NCI-H2029 (cell line): ENCODE results near the gene UNC13D.

Experiments
- DNase-seq: peaks from one replicate; lab custom pipeline; 2025; lab: John Stamatoyannopoulos, UW

The UNC13D gene

DNA sequence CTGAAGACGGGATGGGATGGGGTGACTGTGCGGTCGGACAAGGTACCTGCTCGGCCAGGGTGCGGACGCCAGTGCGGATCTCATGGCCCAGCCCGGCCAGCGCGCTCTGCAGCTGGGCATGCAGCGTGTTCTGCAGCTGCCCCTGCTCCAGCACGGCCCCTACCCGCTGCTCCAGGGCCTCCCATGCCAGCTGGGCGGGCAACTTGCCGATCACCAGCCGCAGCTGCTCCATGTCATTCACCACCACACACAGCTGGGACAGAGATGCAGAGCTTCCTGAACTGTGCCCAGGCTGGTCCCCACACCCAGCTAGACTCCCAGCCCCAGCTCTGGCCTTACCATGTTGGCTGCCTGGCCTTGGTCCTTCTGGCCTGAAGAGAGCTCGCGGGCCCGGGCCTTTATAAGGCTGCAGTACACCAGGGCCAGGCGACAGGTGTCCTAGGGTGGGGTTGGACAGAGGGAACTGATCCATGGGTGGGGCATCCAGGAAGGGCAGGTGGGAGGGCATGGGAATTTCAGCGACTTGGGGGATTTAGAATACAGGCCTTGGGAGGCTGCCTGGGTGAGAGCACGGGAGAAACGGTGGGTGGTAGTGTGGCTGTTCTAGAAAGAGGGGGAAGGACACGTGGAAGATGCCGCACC is 9.8 kb downstream of the UNC13D start:
- no peak for DNase-seq

DNA sequence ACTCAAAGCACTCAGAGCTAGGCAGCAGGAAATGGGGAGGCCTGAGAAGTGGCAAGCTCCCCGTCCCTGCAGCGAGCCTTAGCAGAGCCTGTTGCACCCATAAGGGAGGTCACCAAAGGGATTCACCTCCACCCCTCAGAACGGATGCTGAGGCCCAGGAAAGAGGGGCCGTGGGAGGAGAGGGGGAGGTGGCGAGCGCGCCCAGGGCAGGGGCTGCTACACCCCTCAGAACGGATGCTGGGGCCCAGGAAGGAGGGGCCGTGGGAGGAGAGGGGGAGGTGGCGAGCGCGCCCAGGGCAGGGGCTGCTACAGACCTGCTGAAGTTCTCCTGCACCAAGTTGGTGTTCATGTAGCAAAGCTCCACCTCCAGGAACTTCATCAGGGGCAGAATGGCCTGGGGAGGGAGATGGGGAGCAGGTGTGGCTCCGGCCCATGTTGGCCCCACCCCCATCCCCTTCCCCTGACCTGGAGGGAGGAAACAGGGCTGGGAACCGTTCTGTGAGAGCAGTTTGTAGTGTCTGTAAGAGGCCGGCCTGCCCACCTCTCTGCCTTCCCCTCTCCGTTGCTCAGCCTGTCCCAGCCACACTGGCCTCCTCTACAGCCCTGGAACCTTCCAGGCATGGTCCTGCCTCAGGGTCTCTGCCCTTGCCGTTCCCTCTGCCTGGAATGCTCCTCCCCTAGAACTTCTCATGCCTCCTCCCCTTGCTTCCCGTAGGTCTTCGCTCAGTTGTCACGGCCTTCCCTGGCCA is 11.4 kb downstream of the UNC13D start:
- DNase-seq, result no peak

DNA sequence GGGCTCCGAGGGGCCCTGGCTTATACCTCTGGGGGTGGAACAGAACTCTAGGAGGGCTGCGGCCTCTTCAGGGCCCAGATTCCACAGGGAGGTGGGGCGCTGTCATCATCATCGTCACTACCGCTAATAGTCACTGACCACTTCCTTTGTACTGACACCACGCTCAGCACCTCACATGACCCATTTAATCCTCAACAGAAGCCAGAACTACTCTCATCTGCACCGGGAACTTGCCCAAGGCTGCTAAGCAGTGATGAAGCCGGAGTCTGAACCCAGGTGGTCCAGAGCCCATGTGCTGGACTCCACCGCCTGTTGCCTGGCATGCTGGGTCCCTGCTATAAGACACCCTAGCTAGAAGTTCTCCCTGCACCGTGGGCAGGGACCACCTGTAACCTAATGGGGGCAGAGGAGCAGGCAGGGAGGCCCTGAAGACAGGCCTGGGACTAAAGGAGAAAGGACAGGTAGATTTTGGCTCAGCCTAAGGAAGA is 12.0 kb downstream of the UNC13D start:
- DNase-seq, result no peak

DNA sequence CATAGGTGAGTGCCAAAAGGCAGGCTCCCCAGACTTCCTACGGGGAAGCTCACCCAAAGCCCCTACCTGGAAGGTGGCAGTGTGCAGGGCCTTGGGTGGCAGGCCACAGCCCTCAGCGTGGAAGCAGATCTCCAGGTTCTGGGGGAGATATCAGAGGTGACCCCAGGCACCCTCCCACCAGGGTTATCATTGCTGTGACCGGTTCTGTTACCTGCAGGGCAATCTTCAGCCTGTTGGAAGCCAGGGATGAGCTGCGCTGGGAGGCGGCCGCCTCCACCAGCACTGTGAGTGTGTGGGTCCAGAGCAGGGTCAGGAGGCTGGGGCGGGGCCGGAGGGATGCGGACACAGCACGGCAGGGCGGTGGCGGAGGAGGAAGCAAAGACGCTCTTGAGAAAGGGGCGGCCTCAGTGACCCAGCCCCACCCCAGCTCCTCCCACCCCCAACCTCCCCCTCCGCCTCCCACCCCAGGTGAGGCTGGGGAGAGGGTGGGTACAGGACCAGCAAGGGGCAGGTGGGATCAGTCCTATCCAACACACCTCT is 13.1 kb downstream of the UNC13D start:
- no peak for DNase-seq

DNA sequence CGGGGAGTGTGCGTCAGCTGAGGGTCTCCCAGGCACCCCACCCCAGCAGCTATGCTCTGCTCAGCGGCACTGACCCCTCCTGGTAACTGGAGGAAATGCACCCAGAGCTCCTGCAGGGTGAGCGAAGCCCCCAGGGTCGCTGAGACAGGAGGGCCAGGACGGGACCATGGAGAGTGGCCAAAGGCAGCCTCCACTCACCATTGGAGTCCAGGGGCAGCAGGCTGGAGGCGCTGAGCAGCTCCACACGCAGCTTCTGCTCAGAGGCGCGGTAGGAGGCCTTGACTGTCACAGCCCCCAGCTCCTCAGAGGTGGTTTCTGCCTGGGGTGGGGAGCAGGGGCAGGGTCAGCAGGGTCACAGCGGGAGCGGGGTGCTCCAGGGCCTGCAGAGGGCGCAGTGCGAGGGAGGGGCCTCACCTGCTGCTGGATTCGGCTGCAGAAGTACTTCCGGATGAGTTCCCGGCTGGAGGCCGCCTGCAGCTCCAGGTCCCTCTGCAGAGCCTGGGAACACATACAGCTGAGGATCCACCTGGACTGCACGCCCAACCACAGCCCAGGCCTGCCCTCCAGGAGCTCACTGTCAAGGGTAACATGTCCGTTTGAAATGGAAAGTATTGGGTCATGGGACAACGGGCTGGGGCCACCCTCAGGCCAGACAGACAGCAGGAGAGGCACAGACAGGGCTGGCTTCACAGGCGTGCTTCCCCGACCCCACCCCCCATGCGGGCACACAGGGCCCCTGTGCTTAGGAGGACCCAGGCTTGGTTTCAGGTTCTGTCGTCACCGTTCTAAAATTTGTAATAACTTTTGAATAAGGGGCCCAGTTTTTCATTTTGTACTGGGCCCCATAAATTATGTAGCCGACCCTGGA is 13.8 kb downstream of the UNC13D start:
- no peak for DNase-seq

DNA sequence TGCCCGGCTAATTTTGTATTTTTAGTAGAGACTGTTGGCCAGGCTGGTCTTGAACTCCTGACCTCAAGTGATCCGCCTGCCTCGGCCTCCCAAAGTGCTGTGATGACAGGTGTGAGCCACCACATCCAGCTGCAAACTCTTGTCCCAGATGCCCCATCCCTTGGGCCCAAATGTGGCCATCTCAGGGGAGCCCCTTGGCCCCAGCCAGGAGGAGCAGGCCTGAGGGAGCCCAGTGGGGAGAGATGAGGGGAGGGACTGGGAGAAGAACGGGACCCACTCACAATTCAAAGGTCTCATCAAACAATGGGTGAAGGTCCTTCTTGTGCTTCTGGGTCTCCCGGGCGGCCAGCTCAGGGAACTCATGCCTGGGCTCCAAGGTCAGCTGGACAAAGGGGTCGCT is 14.5 kb downstream of the UNC13D start:
- no peak for DNase-seq

DNA sequence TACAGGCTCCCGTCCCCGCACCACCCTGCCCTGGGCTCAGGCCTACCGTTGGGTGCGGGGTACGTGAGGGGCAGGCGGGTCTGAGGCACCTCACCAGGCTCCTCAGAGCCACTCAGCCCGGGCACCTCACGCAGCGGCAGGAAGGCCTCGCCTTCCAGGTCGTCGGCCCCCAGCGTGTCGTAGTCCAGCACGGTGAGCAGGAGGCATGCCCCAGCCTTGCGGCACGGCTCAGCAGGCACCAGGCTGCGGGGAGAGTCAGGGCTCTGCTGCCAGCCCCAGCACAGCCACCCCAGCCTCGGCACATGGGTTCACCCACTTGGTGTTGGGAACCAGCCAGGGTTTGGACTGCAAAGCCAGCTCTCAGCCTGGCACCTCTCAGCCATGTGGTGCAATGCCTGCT is 15.5 kb downstream of the UNC13D start:
- DNase-seq, result no peak

DNA sequence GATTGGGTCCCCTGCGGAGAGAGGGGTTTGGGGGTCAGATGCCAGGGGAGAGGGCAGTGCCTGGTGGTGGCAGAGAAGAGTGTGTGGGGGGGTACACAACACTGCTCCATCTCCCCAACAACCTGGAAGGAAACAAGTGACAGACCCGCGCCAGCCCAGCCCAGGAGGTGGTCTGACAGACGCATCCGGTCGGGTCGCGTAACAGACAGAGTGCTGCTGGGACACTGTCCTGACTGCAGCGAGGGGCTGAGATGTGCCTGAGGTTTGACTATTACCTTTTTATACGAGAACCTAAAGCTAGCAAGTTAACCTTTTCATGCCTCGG is 16.2 kb downstream of the UNC13D start:
- no peak for DNase-seq

DNA sequence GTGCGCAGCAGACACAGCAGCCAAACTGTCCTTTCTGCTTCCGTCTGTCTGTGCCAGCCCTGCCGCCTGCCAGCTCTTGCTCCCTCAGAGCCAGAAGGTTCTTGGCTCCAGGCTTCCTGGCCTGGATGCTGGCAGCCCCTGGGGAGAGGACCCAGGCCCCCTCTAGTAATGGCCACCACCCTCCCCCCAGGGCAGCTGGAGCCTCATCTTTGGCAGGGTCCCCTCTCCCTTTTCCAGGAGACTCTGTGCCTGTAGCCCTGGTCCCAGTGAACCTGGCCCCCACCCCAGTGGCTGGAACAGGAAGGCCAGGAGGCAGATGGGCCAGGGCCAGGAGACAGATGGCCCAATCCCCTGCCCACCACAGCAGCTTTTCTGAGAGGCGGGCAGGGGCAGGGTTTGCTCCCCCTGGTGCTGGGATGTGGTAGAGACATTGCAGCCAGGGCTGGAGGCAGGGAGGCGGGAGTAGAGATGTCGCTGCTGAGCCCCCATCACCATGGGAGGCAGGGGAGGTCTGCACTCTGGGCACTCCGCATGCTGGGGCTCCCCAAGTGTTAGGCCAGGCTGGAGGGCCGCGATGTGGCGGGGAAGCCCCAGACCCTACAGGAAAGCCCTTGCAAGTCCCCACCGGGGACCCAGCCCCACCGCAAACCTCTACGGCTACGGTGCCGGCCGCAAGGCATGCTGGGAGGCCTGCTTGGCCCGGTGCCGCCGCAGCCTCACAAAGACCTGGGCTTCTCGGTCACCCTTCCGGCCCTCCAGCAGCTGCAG is 16.7 kb downstream of the UNC13D start:
- peak; percentile 38 for DNase-seq

DNA sequence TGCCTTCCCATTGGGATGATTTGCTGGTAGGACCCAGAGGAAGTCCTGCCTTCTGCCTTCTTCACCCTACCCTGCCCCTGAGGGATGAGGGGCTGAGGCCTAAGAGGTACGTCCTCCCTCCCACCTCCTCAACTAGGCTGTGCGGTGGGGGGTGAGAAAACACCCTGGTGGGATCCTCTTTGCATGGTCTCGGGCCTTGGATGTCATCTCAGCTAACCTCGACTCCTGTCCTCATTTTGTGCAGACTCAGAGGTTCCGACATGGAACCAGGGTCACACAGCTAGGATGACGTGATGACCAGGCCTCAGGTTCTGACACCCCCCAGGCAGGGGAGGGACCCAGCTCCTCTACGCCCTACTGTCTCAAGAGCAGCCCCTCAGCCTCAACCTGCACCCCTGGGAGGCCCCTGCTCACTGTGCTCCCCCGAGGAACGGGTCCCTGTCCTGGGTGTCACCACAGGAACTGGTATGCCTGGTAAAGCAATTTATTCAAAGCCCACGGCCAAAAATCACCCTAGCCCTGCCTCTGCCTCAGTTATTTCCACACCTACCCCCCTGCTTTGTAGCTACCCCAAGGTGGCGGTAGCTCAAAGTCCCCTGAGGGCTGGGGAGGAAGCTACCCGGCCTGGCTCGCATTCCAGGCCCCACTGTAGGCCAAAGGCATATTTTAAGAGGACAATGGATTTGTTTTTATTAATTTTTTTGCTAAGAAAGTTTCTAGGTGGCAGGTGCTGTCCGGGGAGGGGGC is 17.5 kb downstream of the UNC13D start:
- DNase-seq, result no peak

DNA sequence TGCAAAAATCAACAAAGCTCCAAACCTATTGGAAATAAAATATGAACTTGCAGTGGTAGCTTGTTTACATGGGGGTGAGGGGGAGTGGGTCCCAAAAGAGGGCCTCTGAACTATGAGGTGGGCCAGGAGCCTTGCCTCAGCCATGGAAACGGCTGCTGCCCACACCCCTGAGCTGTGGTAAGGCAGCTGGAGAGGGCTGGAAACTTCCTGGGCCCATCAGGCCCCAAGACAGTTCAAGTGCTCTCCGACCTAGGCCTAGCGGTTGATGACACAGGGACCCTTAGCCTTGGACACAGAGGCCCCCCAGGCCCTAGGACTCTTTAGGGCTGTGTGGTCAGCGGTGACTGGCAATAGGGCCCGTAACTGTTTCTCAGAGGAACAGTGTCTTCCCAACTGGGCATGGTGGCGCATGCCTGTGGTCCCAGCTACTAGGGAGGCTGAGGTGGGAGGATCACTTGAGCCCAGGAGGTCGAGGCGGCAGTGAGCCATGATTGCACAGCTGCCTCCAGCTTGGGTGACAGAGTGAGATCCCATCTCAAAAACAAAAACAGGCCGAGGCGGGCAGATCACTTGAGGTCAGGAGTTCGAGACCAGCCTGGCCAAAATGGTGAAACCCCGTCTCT is 18.3 kb downstream of the UNC13D start:
- no peak for DNase-seq

DNA sequence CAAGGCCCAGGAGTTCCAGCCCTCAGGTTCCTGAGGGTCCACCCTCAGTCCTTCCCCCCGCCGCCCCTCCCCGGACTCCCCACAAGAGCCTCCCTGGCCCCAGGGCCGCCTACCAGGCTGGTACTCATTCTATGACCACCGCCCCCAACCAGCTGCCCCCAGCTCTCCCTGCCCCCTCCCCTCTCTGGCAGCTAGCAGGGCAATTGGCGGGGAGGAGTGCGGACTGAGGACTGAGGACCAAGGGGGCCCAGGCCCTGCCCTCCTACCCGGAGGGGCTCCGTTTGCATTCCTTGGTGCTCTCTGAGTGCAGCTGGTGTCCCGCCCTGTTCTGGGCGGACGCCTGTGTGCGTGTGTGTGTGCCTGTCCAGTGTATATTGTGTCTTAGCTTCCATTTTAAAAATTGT is 19.1 kb downstream of the UNC13D start:
- no peak for DNase-seq

DNA sequence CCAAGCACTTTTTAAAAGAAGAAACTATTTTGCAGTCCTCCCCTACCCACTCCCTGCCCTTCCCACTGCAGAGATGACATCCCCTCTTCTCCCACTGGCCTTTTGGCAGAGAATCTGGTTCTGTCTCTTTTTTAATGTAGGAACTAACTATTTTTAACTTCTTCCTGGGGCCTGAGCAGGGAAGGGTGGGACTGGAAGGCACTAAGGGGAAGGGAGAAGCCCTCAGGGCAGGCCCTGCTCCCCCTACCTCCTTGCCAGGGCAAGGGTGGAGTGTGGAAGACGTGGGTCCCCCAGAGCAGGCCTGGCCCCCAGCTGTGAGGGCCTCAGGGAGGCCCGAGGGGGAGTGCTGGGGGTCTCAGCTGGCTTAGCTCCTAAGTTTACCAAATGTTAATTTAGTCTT is 19.5 kb downstream of the UNC13D start:
- no peak for DNase-seq

DNA sequence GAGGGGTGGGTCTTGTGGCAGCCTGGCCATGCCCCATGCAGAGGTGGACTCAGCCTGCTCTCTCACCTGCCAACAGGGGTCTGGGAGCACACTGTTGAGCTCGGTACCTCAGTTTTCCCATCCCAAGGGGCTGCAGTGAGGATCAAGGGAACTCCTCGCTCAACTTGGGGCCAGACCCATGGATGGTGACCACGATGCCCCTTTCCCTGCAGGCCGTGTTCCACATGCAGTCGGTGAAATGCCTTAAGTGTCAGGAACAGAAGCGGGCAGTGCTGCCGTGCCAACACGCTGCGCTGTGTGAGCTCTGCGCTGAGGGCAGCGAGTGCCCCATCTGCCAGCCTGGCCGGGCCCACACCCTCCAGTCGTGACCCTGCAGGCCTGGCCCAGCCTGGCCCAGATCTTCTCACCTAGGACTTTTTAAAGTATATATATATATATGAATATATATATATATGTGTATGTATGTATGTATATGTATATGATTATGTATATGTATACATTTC is 20.1 kb downstream of the UNC13D start:
- DNase-seq, result no peak

DNA sequence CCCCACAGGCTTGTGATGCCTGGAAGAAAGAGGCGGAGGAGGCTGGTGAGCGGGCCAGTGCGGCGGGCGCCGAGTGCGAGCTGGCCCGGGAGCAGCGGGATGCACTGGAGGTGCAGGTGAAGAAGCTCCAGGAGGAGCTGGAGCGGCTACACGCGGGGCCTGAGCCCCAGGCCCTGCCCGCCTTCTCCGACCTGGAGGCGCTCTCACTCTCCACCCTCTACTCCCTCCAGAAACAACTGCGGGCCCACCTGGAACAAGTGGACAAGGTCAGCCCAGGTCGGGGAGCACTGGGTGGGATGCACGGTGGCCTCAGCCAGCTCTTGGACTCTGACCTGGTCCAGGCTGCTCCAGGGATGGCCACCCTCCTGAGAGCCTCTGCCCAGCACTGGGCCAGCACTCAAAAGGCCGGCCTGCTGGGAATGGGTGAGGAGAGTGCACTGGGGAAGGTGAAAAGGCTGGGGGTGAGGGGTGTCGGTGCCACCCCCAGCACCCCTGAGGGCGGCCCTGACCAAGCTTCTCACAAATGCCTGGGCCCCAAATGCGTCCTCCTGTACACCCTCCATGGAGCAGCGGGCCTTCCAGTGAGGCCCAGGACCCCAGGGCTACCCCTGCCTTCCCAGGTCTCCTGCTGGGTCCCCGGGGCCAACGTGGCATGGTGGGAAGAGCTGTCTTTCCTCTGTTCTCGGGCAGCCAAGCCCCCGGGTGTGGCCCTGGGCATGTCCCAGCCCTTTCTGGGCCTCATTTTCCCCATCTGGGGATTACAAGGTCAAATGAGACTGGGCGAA is 20.8 kb downstream of the UNC13D start:
- DNase-seq, result no peak

DNA sequence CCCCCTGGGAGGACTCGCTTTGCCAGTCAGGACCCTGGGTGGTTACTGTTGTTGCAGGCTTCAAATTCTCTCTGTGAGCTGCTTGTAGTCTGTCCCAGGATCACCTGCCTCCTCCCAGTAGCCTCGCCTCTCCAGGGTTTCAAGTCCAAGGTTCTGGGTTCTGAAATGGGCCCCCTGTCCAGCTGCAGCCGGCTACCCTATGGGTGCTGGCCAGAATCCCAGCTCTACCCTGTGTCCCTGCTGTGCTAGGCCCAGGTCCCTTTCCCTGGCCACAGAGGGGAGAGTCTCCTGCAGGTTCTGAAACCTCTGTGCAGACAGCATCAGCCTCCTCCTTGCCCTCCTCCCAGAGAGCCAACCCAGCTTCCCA is 21.4 kb downstream of the UNC13D start:
- no peak for DNase-seq

DNA sequence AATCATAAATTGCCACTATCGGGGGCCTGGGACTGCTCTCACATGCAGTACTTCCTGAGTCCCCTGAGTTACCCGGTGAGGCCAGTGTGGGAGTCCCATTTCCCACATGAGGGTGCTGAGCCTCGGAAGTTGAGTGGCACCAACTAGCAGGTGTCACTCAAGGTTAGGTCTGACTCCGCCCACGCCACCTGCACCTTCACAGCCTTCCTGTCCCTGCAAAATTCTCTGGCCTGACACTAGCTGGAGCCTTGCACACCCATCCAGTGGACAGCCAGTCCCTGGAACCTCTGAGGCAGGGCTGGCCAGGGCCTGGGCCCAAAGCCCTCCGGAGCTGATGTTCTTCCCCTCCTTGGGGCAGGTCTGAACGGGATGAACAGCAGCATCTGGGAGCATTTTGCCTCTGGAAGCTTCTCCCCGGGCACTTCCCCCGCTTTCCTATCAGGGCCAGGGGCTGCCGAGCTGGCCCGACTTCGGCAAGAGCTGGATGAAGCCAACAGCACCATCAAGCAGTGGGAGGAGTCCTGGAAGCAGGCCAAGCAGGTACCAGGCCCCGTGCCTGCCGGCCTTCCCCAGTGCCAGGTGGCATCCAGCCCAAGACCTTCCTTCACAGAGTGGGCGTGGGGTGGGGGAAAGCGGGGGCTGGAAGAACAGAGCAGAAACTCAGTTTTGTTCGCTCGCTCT is 21.9 kb downstream of the UNC13D start:
- peak; percentile 58 for DNase-seq

DNA sequence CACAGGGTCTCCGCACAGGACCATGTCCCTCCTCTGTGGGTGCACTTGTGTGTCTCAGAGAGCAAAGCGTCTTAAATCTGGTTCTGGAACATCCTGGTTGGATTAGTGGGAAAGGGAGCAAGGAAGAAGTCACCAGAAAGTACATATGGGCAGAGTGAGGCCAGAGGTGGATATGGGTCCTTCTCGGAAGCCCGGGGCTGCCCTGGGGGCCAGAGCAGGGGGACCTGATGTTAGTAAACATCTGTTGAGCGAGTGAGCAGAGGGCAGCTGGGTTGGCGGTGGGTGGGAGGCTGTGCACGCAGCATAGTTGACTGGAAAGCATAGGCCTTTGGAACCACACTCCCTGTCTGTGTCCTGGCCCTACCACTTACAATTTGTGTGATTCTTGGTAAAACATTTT is 22.7 kb downstream of the UNC13D start:
- no peak for DNase-seq
